HG03095 (cell line): ENCODE data around the gene FKBP4.
A peak's percentile ranks its signal among the peaks of the same experiment; 100 is the strongest.

Experiments
- ATAC-seq: cut with Tn5 transposase; IDR thresholded peaks from one replicate; pipeline ENCODE4 v1.9.1; 2021; ENCODE audit warnings: moderate library complexity; ENCODE audit not compliant: unreplicated experiment

FKBP4 gene

DNA sequence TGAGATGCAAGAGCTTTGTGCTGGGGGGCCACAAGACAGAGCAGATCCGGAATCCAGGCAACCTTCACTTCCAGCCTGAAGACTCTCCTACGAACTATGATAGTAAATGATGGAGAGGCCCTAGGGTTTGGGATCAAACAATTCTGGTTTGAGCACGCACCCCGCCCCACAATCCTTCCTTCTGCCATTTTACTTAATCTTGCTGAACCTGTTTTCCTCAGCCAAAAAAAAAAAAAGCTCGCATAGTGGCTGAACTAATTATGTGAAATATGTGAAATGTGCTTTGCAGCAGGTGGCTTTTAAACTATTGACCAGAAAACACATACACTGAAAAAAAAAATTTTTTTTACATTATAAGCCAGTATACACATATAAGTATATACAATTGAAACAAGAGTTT lies 17.0 kb downstream of the FKBP4 start:
- ATAC-seq = no peak

- ATAC-seq = peak; percentile 93
These were observed 17.8 kb downstream of the FKBP4 start, which contains the start of gene ITFG2 for GRCh38 chr12:2812290-2813213. Gene ITFG2, plus strand, starts transcription at chr12:2812668. Its CDS starts 93 bp downstream, at chr12:2812761.

DNA sequence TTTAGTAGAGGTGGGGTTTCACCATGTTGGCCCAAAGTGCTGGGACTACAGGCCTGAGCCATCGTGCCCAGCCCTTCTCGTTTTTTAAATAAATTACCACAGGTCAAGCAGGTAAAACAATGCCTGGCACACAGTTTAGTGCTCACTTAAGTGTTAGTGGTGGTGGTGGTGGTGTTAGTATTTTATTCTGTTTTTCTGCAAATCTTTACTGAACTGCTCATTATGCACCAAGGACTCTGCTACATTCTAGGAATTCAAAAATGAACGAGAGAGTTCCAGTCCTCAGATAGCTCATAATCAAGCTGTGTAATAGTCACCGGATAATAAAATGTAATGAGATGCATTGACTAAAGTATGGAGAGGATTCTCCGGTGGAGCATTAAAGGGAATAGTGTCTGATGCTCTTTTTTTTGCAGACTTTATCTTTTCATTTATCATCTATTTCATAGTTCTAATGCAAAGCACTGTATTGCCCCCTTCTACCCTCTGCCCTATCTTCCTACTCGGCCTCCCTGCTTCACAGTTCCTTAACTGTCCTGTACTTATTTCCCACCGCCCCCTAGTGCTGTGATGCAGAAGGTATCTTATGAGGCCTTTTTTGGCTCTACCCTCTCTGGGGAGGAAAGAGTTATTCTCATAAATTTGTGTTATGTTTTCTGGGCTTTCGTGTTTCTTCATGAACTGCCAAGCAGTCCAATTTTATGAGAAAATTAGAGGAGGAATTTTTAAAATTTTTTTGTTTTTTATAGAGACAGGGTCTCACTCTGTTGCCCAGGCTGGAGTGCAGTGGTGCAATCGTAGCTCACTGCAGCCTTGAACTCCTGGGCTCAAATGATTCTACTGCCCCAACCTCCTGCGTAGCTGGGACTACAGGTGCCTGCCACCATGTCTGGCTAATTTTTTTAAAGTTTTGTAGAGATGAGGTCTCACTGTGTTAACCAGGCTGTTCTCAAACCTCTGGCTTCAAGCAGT lies 18.7 kb downstream of the FKBP4 start:
- peak; percentile 52 for ATAC-seq

GRCh38 chr12:2819810-2820209 lies 25.0 kb downstream of the FKBP4 start:
- no peak for ATAC-seq

- no peak for ATAC-seq
These were observed 25.7 kb downstream of the FKBP4 start for GRCh38 chr12:2820432-2820831.

GRCh38 chr12:2823483-2823882 lies 28.7 kb downstream of the FKBP4 start:
- no peak for ATAC-seq

DNA sequence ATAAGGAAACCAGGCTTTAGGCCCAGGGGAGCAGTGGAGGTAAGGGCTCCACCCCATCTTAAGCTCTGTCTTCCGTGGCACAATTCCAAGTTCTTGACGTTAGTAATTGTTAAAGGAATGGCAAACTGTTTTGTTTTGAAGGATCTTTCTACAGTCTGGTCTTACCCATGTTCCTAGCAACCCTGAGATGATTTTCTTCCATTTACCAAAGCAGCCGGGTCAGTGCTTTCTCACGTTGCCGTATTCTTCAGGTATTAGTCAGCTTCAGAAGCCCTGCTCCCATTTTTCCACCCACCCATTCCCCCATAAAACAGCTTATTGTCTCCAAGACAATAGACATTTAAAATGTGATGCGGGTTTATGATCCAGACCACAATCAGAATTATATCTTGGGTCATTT lies 29.8 kb downstream of the FKBP4 start:
- ATAC-seq = no peak

- ATAC-seq = no peak
These were observed 30.4 kb downstream of the FKBP4 start for GRCh38 chr12:2825132-2825531.

DNA sequence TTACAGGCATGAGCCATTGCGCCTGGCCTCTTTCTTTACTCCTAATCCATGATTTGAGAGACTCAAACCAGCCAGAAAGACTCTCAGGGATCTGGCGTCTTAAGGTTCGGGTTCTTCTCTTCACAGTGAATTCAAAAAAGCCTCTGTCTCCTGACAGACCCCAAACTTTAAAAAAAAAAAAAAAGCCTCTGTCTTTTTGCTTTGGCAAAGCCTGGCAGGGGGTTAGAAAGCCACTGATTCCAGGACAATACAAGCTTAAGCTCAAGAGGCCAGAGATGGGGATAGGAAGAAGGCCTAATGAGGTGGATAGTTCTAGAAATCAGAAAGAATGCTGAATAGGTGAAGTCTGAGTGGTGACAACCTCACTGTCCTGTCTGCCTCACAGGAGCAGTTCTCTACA lies 31.3 kb downstream of the FKBP4 start:
- no peak for ATAC-seq

GRCh38 chr12:2826721-2827515 lies 32.1 kb downstream of the FKBP4 start:
- ATAC-seq = no peak

- no peak for ATAC-seq
These were observed 34.5 kb downstream of the FKBP4 start for GRCh38 chr12:2829275-2829674.

GRCh38 chr12:2832550-2833127 lies 37.9 kb downstream of the FKBP4 start:
- no peak for ATAC-seq

DNA sequence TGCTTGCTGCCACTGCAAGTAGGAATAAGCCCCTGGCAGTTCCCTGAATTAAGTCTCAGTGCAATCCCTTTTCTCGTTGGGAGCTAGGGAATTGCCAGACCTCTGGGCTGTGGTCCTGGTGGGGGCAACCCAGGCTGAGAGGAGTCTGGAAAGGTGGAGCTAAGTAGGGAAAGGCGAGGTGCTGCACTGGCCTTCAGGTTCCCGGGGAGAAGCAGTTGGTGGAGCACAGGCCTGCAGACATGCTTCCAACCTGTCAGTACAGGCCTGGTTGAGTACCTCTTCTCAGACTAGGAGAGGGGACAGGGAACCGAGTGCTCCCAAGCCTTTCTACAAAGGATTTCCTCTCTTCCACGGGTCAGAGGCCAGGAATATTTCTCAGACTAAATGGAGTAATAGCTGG lies 38.6 kb downstream of the FKBP4 start:
- ATAC-seq = no peak

GRCh38 chr12:2833810-2834209 lies 39.0 kb downstream of the FKBP4 start:
- no peak for ATAC-seq

DNA sequence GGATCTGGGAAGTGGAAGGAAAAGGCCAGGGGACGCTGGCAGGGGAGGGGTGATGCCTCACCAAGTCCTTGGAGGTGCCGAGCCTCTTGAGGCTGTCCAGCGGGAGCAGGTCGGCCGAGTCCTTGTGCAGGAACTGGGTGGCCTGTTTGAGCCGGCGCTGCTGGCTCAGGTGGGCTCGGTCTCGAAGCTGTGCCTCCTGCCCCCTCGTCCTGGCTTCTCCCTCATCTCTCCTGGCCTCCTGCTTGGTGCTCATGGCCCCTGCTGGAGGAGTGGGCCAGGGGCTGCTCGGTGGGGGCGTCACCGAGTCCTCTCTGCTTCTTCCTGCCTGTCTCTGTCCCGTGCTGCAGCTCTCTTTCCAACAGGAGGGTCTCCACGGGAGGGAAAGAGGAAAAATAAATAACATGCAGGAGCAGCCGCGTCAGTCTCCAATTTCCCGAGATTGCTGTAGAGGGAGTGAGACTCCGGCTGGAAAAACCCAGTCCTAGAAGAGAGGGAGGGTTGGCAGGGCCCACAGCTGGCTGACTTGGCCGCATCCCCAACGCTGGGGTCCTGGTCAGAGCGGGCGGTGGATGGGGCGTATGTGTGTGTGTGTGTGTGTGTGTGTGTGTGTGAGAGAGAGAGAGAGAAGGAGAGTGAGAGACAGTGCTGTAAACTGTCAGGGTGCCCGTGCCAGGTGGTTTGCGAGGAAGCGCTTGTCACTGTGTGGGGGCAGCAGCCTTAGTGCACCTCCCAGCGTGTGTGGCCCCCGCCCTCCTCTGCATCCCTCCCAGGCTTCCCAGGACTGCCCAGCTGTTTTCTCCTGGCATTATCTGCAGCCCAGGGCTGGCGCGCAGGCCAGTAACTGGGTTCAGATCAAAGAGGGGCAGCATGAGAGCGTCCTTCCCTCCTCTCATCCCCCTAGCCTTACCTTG lies 40.1 kb downstream of the FKBP4 start, which contains the start of gene NRIP2:
TSS of gene NRIP2 (minus strand) at position 455 of the 911 bp plus-strand sequence. CDS start at position 403, 52 bp downstream.
- no peak for ATAC-seq

- ATAC-seq = no peak
These were observed 41.1 kb downstream of the FKBP4 start for GRCh38 chr12:2835691-2836403.

GRCh38 chr12:2836574-2836973 lies 41.8 kb downstream of the FKBP4 start:
- ATAC-seq = no peak

GRCh38 chr12:2841056-2841650 lies 46.4 kb downstream of the FKBP4 start:
- ATAC-seq = no peak
